GM12878 (cell line): Measurements from ENCODE around the gene STAG1.

Source experiments
- BHLHE40 ChIP-seq, 2 experiments: fragments of 450-650 bp in 1 of 2; IDR thresholded peaks; 2 replicates each; pipeline ENCODE4 v1.6.1; 2011 to 2017; ENCODE audit warnings: low read depth in 2 of 2, borderline replicate concordance in 1 of 2, improper control_type of control experiment in 1 of 2, low read length in 1 of 2, mild to moderate bottlenecking in 1 of 2
- PML ChIP-seq: IDR thresholded peaks from 2 replicates; pipeline ENCODE4 v1.6.1; 2012; ENCODE audit warnings: low read length, inconsistent platforms
- POLR2AphosphoS5 ChIP-seq: IDR thresholded peaks from 2 replicates; pipeline ENCODE4 v1.6.1; 2011; ENCODE audit warnings: mild to moderate bottlenecking, low read length, inconsistent platforms
- RCOR1 ChIP-seq: conservative IDR thresholded peaks from 2 replicates; pipeline ENCODE4 v1.6.1; 2012; ENCODE audit warnings: low read depth, low read length, improper control_type of control experiment
- TAF1 ChIP-seq: IDR thresholded peaks from 2 replicates; pipeline ENCODE4 v1.6.1; 2011; ENCODE audit warnings: mild to moderate bottlenecking, low read depth, low read length, borderline replicate concordance
- ZNF274 ChIP-seq: IDR thresholded peaks from one replicate; pipeline ENCODE4 v1.8.0; 2011; ENCODE audit not compliant: insufficient read length, insufficient read depth
- ZZZ3 ChIP-seq: IDR thresholded peaks from 2 replicates; pipeline ENCODE4 v1.6.1; 2011; ENCODE audit warnings: low read depth; ENCODE audit not compliant: control insufficient read depth, insufficient read length
- TF ChIP-seq, protein P1 (sequence below): IDR thresholded peaks from 2 replicates; pipeline ENCODE4 v1.6.1; 2012; ENCODE audit warnings: low read length, inconsistent platforms
- TF ChIP-seq, protein P2 (sequence below), 3 experiments: IDR thresholded peaks in 2 of 3; conservative IDR thresholded peaks in 1 of 3; 2 replicates each; pipeline ENCODE4 v1.5.1; 2011; ENCODE audit warnings: low read depth in 3 of 3, low read length in 3 of 3, mild to moderate bottlenecking in 3 of 3, control low read depth in 2 of 3, moderate library complexity in 2 of 3, inconsistent platforms in 1 of 3, mixed read lengths in 1 of 3; ENCODE audit not compliant: control insufficient read depth in 2 of 3, insufficient read depth in 1 of 3; ENCODE audit errors: extremely low read depth in 1 of 3

DNA sequence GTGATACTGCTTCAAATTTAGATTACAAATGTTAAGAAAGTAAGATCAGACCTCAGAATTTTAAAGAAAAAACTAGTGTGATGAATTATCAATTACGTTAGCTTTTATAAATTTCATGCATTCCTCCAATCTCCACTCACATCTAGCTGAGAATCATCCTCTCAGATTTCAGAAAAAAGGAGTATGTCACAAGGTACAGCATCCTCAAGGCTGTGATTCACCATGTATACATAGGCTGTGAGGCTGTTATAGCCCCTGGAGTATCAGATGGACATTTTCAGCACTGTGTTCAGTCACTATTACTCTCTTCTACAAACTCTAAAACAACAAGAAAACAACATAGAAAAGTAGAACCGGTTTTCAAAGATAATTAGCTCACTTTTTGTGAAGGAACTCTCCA, 287.7 kb downstream of the STAG1 start:
- TF ChIP-seq ZZZ3 = no peak
- TF ChIP-seq, protein P1, sequence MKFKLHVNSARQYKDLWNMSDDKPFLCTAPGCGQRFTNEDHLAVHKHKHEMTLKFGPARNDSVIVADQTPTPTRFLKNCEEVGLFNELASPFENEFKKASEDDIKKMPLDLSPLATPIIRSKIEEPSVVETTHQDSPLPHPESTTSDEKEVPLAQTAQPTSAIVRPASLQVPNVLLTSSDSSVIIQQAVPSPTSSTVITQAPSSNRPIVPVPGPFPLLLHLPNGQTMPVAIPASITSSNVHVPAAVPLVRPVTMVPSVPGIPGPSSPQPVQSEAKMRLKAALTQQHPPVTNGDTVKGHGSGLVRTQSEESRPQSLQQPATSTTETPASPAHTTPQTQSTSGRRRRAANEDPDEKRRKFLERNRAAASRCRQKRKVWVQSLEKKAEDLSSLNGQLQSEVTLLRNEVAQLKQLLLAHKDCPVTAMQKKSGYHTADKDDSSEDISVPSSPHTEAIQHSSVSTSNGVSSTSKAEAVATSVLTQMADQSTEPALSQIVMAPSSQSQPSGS = no peak
- no peak for TF ChIP-seq PML
- TF ChIP-seq TAF1 = no peak
- no peak for TF ChIP-seq ZNF274
- no peak for TF ChIP-seq POLR2AphosphoS5
- no peak for TF ChIP-seq BHLHE40 (IDR thresholded peaks at IDR 0.05; ENCODE audit: borderline replicate concordance in 1 of 2, low read depth in 2 of 2, low read length in 1 of 2)
- TF ChIP-seq, protein P2, sequence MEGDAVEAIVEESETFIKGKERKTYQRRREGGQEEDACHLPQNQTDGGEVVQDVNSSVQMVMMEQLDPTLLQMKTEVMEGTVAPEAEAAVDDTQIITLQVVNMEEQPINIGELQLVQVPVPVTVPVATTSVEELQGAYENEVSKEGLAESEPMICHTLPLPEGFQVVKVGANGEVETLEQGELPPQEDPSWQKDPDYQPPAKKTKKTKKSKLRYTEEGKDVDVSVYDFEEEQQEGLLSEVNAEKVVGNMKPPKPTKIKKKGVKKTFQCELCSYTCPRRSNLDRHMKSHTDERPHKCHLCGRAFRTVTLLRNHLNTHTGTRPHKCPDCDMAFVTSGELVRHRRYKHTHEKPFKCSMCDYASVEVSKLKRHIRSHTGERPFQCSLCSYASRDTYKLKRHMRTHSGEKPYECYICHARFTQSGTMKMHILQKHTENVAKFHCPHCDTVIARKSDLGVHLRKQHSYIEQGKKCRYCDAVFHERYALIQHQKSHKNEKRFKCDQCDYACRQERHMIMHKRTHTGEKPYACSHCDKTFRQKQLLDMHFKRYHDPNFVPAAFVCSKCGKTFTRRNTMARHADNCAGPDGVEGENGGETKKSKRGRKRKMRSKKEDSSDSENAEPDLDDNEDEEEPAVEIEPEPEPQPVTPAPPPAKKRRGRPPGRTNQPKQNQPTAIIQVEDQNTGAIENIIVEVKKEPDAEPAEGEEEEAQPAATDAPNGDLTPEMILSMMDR (IDR thresholded peaks at IDR 0.05 in 2 of 3, conservative IDR thresholded peaks at IDR 0.05 in 1 of 3; ENCODE audit: control insufficient read depth in 2 of 3, extremely low read depth in 1 of 3, insufficient read depth in 1 of 3, low read depth in 3 of 3, low read length in 3 of 3) = no peak
- TF ChIP-seq RCOR1 = no peak
